SK-N-SH treated with all-trans-retinoic acid at 6 μM for 48 hours (cell line): ENCODE measurements around the gene KCNA5.

ENCODE experiments used
- ATAC-seq: fragments of 200-7000 bp; cut with Tn5 transposase; 3 replicates; pipeline ENCODE4 v1.9.1; 2020; ENCODE audit warnings: mild to moderate bottlenecking, moderate library complexity
- ARNTL ChIP-seq: fragments of 450-650 bp; formaldehyde crosslinking; IDR thresholded peaks from 2 replicates; pipeline ENCODE4 v1.5.0; 2020; ENCODE audit warnings: low read depth, mild to moderate bottlenecking, moderate library complexity, borderline replicate concordance
- BACH2 ChIP-seq: fragments of 250-450 bp; sonication (Bioruptor Pico); IDR thresholded peaks from 2 replicates; pipeline ENCODE4 v1.9.0; 2021; ENCODE audit warnings: mild to moderate bottlenecking, borderline replicate concordance
- CSDC2 ChIP-seq: fragments of 250-450 bp; sonication (Bioruptor Pico); IDR thresholded peaks from 2 replicates; pipeline ENCODE4 v1.5.0; 2020; ENCODE audit warnings: mild to moderate bottlenecking, moderate library complexity
- ESRRG ChIP-seq: fragments of 250-450 bp; sonication (Bioruptor Pico); IDR thresholded peaks from 2 replicates; pipeline ENCODE4 v1.6.1; 2021; ENCODE audit warnings: mild to moderate bottlenecking
- GLIS3 ChIP-seq: fragments of 250-450 bp; sonication (Bioruptor Pico); IDR thresholded peaks from 2 replicates; pipeline ENCODE4 v1.5.0; 2020; ENCODE audit warnings: mild to moderate bottlenecking, moderate library complexity
- ISL1 ChIP-seq: fragments of 250-450 bp; sonication (Bioruptor Pico); IDR thresholded peaks from 2 replicates; pipeline ENCODE4 v2.1.2; 2022; ENCODE audit warnings: mild to moderate bottlenecking, moderate library complexity
- OSR1 ChIP-seq: fragments of 250-450 bp; sonication (Bioruptor Pico); IDR thresholded peaks from 2 replicates; pipeline ENCODE4 v1.8.0; 2022; ENCODE audit warnings: moderate library complexity, mild to moderate bottlenecking, inconsistent platforms
- RARB ChIP-seq: fragments of 250-450 bp; sonication (Bioruptor Pico); IDR thresholded peaks from 2 replicates; pipeline ENCODE4 v1.8.0; 2021; ENCODE audit warnings: mild to moderate bottlenecking, moderate library complexity
- SNAI2 ChIP-seq: fragments of 250-450 bp; sonication (Bioruptor Pico); IDR thresholded peaks from 2 replicates; pipeline ENCODE4 v1.5.0; 2020; ENCODE audit warnings: mild to moderate bottlenecking, moderate library complexity
- TCF4 ChIP-seq: fragments of 250-450 bp; sonication (Bioruptor Pico); IDR thresholded peaks from 2 replicates; pipeline ENCODE4 v1.8.0; 2021; ENCODE audit warnings: mild to moderate bottlenecking, moderate library complexity, borderline replicate concordance
- TOX ChIP-seq: fragments of 250-450 bp; sonication (Bioruptor Pico); IDR thresholded peaks from 2 replicates; pipeline ENCODE4 v1.8.0; 2021; ENCODE audit warnings: mild to moderate bottlenecking, moderate library complexity, borderline replicate concordance
- ZC3H10 ChIP-seq: fragments of 250-450 bp; sonication (Bioruptor Pico); IDR thresholded peaks from 2 replicates; pipeline ENCODE4 v1.5.1; 2021; ENCODE audit warnings: mild to moderate bottlenecking, moderate library complexity
- ZFP3 ChIP-seq: fragments of 250-450 bp; sonication (Bioruptor Pico); IDR thresholded peaks from 2 replicates; pipeline ENCODE4 v1.5.0; 2020; ENCODE audit warnings: mild to moderate bottlenecking, moderate library complexity
- ZFP30 ChIP-seq: fragments of 450-650 bp; formaldehyde crosslinking; IDR thresholded peaks from 2 replicates; pipeline ENCODE4 v1.5.0; 2022; ENCODE audit warnings: mild to moderate bottlenecking, moderate library complexity
- ZNF565 ChIP-seq: fragments of 450-650 bp; formaldehyde crosslinking; conservative IDR thresholded peaks from 2 replicates; pipeline ENCODE4 v1.5.0; 2020; ENCODE audit warnings: low read depth, mild to moderate bottlenecking, moderate library complexity
- ZNF70 ChIP-seq: fragments of 450-650 bp; formaldehyde crosslinking; IDR thresholded peaks from 2 replicates; pipeline ENCODE4 v1.5.0; 2020; ENCODE audit warnings: mild to moderate bottlenecking, moderate library complexity
- ZNF8 ChIP-seq: fragments of 450-650 bp; formaldehyde crosslinking; IDR thresholded peaks from 2 replicates; pipeline ENCODE4 v1.5.0; 2020; ENCODE audit warnings: mild to moderate bottlenecking, moderate library complexity
- TF ChIP-seq, protein P1 (sequence below): fragments of 250-450 bp; sonication (Bioruptor Pico); IDR thresholded peaks from 2 replicates; pipeline ENCODE4 v1.5.1; 2020; ENCODE audit warnings: low read depth, mild to moderate bottlenecking, moderate library complexity
- TF ChIP-seq, protein P2 (sequence below): fragments of 250-450 bp; sonication (Bioruptor Pico); IDR thresholded peaks from 2 replicates; pipeline ENCODE4 v1.5.1; 2021; ENCODE audit warnings: mild to moderate bottlenecking, moderate library complexity
- TF ChIP-seq, protein P3 (sequence below): fragments of 250-450 bp; sonication (Bioruptor Pico); IDR thresholded peaks from 2 replicates; pipeline ENCODE4 v1.8.0; 2020; ENCODE audit warnings: mild to moderate bottlenecking, moderate library complexity, borderline replicate concordance
- TF ChIP-seq, protein P4 (sequence below): fragments of 250-450 bp; sonication (Bioruptor Pico); IDR thresholded peaks from 2 replicates; pipeline ENCODE4 v1.5.0; 2020; ENCODE audit warnings: mild to moderate bottlenecking, moderate library complexity

KCNA5 gene

DNA sequence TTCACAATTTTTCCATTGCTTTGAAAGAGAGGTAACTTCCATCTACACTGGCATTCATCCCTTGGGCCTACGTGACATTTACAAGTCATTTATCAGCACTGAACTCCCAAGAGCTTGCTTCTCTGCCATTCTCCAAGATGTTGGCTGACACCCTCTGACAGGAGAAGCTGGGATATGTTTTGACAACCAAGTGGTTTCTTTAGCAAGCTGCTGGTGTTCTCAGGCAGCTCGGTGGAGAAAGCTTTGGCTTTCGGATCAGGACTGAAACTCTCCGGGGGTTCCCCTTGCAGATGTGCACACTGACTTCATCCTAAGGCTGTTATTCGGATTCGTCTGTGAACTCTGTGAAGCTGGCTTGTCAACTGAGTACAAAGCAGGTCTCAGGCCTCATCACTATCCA is 15.7 kb downstream of the KCNA5 start:
- no peak for TF ChIP-seq ESRRG (CRISPR knock-in tag)
- no peak for TF ChIP-seq GLIS3 (CRISPR knock-in tag)
- TF ChIP-seq ZC3H10 (CRISPR knock-in tag) = no peak
- TF ChIP-seq OSR1 (CRISPR knock-in tag) = no peak
- ATAC-seq = no peak

DNA sequence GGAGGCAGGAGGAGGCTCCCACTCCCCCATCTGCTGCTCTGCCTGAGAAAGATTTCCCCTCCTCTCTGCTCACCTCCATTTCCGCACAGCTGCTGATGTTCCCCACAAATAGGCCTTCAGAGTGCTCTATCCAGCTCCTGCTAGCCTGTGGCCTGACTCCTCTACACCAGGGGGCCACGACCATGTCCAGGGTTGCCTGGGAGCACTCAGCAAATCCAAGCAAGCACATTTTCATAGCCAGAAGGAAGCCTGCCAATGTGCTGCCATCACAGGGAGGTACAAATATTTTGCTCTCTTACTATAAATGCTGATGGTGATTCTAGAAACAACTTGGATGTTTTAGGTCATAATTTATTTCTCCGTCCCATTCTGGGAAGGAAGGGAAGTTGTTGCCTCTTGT is 17.3 kb downstream of the KCNA5 start:
- no peak for ATAC-seq
- TF ChIP-seq TOX (CRISPR knock-in tag) = no peak

DNA sequence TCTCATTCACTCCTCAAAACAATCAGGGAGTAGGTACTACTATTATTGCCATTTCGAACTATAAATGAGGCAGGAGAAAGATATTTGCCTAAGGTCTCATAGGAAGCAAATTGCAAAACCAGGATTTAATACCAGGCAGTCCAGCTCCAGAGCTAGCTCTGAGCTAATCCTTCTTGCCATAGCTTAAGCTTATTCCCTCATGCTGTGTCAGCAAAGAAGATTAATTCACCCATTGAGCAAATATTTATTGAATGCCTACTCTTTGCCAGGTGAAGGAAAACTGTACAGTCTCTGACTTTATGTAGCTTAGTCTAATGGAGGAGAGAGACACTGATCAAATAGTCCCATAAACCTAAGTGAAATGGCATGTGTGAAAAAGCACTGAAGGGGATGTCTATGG is 19.5 kb downstream of the KCNA5 start:
- no peak for TF ChIP-seq ZNF70 (CRISPR knock-in tag)
- no peak for TF ChIP-seq OSR1 (CRISPR knock-in tag)
- no peak for TF ChIP-seq ISL1 (CRISPR knock-in tag)
- TF ChIP-seq RARB (CRISPR knock-in tag) = no peak
- TF ChIP-seq, protein P1, sequence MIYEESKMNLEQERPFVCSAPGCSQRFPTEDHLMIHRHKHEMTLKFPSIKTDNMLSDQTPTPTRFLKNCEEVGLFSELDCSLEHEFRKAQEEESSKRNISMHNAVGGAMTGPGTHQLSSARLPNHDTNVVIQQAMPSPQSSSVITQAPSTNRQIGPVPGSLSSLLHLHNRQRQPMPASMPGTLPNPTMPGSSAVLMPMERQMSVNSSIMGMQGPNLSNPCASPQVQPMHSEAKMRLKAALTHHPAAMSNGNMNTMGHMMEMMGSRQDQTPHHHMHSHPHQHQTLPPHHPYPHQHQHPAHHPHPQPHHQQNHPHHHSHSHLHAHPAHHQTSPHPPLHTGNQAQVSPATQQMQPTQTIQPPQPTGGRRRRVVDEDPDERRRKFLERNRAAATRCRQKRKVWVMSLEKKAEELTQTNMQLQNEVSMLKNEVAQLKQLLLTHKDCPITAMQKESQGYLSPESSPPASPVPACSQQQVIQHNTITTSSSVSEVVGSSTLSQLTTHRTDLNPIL = no peak
- TF ChIP-seq, all 23 proteins: peak for 0
- ATAC-seq = no peak

DNA sequence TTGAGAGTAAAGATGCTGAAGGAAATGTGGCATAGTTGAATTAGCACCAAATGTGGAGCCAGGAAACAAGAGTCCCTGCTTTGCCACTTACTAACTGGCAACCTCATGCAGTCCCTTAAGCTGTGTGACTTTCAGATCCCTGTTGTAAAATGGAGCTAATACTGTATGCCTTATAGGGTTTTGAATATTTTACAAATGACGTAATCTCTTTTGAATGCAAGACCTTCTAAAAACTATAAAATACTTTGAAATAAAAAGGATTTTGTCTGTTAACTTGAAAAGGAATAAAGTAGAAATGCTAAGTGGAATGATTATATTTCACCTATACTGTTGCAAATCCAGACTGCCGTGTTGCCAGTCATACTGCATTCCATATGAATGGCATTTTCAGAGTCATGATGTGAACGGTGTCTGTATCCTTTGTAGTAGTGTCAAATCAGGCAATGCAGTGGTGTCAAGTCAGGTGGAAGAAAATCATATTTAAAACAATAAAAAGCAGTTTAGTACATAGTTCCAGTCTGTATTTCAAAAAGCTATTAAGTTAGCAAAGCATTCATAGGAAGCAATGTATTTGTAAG is 21.3 kb downstream of the KCNA5 start:
- no peak for ATAC-seq
- TF ChIP-seq ZNF565 (CRISPR knock-in tag) (no peak), SNAI2 (CRISPR knock-in tag) (no peak), RARB (CRISPR knock-in tag) (no peak), CSDC2 (CRISPR knock-in tag) (no peak), GLIS3 (CRISPR knock-in tag) (no peak), TCF4 (CRISPR knock-in tag) (no peak), ISL1 (CRISPR knock-in tag) (no peak), ZNF8 (CRISPR knock-in tag) (no peak), ZFP30 (CRISPR knock-in tag) (no peak), OSR1 (CRISPR knock-in tag) (no peak), ZNF70 (CRISPR knock-in tag) (no peak)
- TF ChIP-seq, protein P1 = no peak
- TF ChIP-seq, protein P2, sequence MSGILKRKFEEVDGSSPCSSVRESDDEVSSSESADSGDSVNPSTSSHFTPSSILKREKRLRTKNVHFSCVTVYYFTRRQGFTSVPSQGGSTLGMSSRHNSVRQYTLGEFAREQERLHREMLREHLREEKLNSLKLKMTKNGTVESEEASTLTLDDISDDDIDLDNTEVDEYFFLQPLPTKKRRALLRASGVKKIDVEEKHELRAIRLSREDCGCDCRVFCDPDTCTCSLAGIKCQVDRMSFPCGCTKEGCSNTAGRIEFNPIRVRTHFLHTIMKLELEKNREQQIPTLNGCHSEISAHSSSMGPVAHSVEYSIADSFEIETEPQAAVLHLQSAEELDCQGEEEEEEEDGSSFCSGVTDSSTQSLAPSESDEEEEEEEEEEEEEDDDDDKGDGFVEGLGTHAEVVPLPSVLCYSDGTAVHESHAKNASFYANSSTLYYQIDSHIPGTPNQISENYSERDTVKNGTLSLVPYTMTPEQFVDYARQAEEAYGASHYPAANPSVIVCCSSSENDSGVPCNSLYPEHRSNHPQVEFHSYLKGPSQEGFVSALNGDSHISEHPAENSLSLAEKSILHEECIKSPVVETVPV (CRISPR knock-in tag) = no peak

DNA sequence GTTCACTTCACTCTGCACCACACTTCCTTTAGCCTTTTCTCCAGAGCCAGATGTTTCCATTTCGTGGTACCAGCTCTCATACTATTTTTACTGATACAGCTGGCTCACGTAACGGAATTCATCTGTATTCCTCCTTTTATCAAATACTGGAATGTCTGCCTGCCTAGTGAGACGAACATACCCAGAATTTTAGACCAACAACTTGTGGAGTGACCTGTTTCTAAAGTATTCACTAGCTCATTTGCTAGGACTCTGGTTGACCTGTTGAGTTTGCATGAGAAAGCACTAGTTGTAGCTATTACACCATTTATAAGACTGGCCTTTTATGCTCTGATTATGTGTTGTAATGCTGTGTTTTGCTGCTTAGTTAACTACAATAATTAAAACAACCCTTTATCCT is 22.6 kb downstream of the KCNA5 start:
- no peak for ATAC-seq
- no peak for TF ChIP-seq TCF4 (CRISPR knock-in tag)
- TF ChIP-seq RARB (CRISPR knock-in tag) = no peak
- TF ChIP-seq, protein P3, sequence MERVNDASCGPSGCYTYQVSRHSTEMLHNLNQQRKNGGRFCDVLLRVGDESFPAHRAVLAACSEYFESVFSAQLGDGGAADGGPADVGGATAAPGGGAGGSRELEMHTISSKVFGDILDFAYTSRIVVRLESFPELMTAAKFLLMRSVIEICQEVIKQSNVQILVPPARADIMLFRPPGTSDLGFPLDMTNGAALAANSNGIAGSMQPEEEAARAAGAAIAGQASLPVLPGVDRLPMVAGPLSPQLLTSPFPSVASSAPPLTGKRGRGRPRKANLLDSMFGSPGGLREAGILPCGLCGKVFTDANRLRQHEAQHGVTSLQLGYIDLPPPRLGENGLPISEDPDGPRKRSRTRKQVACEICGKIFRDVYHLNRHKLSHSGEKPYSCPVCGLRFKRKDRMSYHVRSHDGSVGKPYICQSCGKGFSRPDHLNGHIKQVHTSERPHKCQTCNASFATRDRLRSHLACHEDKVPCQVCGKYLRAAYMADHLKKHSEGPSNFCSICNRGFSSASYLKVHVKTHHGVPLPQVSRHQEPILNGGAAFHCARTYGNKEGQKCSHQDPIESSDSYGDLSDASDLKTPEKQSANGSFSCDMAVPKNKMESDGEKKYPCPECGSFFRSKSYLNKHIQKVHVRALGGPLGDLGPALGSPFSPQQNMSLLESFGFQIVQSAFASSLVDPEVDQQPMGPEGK (CRISPR knock-in tag) = no peak
- TF ChIP-seq ZFP3 = no peak
- no peak for TF ChIP-seq GLIS3 (CRISPR knock-in tag)
- no peak for TF ChIP-seq ZC3H10 (CRISPR knock-in tag)
- no peak for TF ChIP-seq ZNF565 (CRISPR knock-in tag)
- TF ChIP-seq, protein P4, sequence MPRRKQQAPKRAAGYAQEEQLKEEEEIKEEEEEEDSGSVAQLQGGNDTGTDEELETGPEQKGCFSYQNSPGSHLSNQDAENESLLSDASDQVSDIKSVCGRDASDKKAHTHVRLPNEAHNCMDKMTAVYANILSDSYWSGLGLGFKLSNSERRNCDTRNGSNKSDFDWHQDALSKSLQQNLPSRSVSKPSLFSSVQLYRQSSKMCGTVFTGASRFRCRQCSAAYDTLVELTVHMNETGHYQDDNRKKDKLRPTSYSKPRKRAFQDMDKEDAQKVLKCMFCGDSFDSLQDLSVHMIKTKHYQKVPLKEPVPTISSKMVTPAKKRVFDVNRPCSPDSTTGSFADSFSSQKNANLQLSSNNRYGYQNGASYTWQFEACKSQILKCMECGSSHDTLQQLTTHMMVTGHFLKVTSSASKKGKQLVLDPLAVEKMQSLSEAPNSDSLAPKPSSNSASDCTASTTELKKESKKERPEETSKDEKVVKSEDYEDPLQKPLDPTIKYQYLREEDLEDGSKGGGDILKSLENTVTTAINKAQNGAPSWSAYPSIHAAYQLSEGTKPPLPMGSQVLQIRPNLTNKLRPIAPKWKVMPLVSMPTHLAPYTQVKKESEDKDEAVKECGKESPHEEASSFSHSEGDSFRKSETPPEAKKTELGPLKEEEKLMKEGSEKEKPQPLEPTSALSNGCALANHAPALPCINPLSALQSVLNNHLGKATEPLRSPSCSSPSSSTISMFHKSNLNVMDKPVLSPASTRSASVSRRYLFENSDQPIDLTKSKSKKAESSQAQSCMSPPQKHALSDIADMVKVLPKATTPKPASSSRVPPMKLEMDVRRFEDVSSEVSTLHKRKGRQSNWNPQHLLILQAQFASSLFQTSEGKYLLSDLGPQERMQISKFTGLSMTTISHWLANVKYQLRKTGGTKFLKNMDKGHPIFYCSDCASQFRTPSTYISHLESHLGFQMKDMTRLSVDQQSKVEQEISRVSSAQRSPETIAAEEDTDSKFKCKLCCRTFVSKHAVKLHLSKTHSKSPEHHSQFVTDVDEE (CRISPR knock-in tag) = no peak
- TF ChIP-seq, protein P2 (CRISPR knock-in tag) = no peak
- TF ChIP-seq ARNTL = no peak
- TF ChIP-seq BACH2 (CRISPR knock-in tag) = no peak
- TF ChIP-seq OSR1 (CRISPR knock-in tag) = no peak
- no peak for TF ChIP-seq TOX (CRISPR knock-in tag)
- TF ChIP-seq ESRRG (CRISPR knock-in tag) = no peak
- TF ChIP-seq ZFP30 (CRISPR knock-in tag) = no peak
- TF ChIP-seq ISL1 (CRISPR knock-in tag) = no peak
- no peak for TF ChIP-seq SNAI2 (CRISPR knock-in tag)
